ENCODE results near the gene SLC25A26.
"Not testable (repeated sequence)": the region's sequence is repeated elsewhere in the genome, so short reads cannot be mapped to it uniquely, and the experiment has no call there.

SLC25A26 gene

GRCh38 chr3:66269411-66269810 lies 48.6 kb downstream of the SLC25A26 start:
- DNase-seq (ENCODE audit: low read depth, low spot score): no peak

- DNase-seq (ENCODE audit: low read depth, low spot score): no peak
Observed at GRCh38 chr3:66270288-66270687, 49.5 kb downstream of the SLC25A26 start.

GRCh38 chr3:66270701-66271100 lies 49.9 kb downstream of the SLC25A26 start:
- DNase-seq (ENCODE audit: low read depth, low spot score): no peak

GRCh38 chr3:66271231-66271630 lies 50.4 kb downstream of the SLC25A26 start:
- no peak for DNase-seq (ENCODE audit: low read depth, low spot score)

GRCh38 chr3:66272016-66272415 lies 51.2 kb downstream of the SLC25A26 start:
- no peak for DNase-seq (ENCODE audit: low read depth, low spot score)

- DNase-seq (ENCODE audit: low read depth, low spot score): not testable (repeated sequence)
Observed at GRCh38 chr3:66274837-66275236, 54.0 kb downstream of the SLC25A26 start.

GRCh38 chr3:66276705-66277274 lies 56.0 kb downstream of the SLC25A26 start:
- peak; percentile 47 for DNase-seq (ENCODE audit: low read depth, low spot score)

GRCh38 chr3:66279168-66279567 lies 58.4 kb downstream of the SLC25A26 start:
- DNase-seq (ENCODE audit: low read depth, low spot score): no peak

- no peak for DNase-seq (ENCODE audit: low read depth, low spot score)
Observed at GRCh38 chr3:66280304-66280703, 59.5 kb downstream of the SLC25A26 start.

GRCh38 chr3:66291922-66292321 lies 71.1 kb downstream of the SLC25A26 start:
- not testable (repeated sequence) for DNase-seq (ENCODE audit: low read depth, low spot score)

- DNase-seq (ENCODE audit: low read depth, low spot score): no peak
Observed at GRCh38 chr3:66297260-66297873, 76.6 kb downstream of the SLC25A26 start.

- no peak for DNase-seq (ENCODE audit: low read depth, low spot score)
Observed at GRCh38 chr3:66297900-66298299, 77.1 kb downstream of the SLC25A26 start.

GRCh38 chr3:66298591-66298990 lies 77.8 kb downstream of the SLC25A26 start:
- no peak for DNase-seq (ENCODE audit: low read depth, low spot score)

- not testable (repeated sequence) for DNase-seq (ENCODE audit: low read depth, low spot score)
Observed at GRCh38 chr3:66299085-66299484, 78.3 kb downstream of the SLC25A26 start.

GRCh38 chr3:66299891-66300290 lies 79.1 kb downstream of the SLC25A26 start:
- DNase-seq (ENCODE audit: low read depth, low spot score): no peak

- DNase-seq (ENCODE audit: low read depth, low spot score): peak; percentile 40
Observed at GRCh38 chr3:66302288-66302687, 81.5 kb downstream of the SLC25A26 start.

- DNase-seq (ENCODE audit: low read depth, low spot score): peak; percentile 17
Observed at GRCh38 chr3:66303491-66303901, 82.7 kb downstream of the SLC25A26 start.

GRCh38 chr3:66304293-66304692 lies 83.5 kb downstream of the SLC25A26 start:
- no peak for DNase-seq (ENCODE audit: low read depth, low spot score)

- not testable (repeated sequence) for DNase-seq (ENCODE audit: low read depth, low spot score)
Observed at GRCh38 chr3:66306086-66306485, 85.3 kb downstream of the SLC25A26 start.

GRCh38 chr3:66306991-66307390 lies 86.2 kb downstream of the SLC25A26 start:
- DNase-seq (ENCODE audit: low read depth, low spot score): not testable (repeated sequence)

GRCh38 chr3:66312039-66312438 lies 91.2 kb downstream of the SLC25A26 start:
- DNase-seq (ENCODE audit: low read depth, low spot score): no peak

- no peak for DNase-seq (ENCODE audit: low read depth, low spot score)
Observed at GRCh38 chr3:66314455-66314854, 93.7 kb downstream of the SLC25A26 start.

GRCh38 chr3:66317750-66318376 lies 97.1 kb downstream of the SLC25A26 start:
- no peak for DNase-seq (ENCODE audit: low read depth, low spot score)
